A549 (cell line): ENCODE data around the gene RTCB. TPM values are rescaled to one million over a fixed set of nuclear protein-coding genes. Genes with fewer than 3 reads are reported as not detected.

Experiments
- ATAC-seq, 2 experiments: fragments of 200-7000 bp in 1 of 2; fragments of >200 bp in 1 of 2; cut with Nextera tagmentation in 1 of 2; cut with Tn5 transposase in 1 of 2; 3 replicates each; pipeline versions ENCODE4 v1.8.0 to v1.9.1; 2018 to 2020; ENCODE audit warnings: mild to moderate bottlenecking in 1 of 2, moderate library complexity in 1 of 2
- CTCF ChIA-PET: fragments of 300-600 bp; sonication (Branson Sonifier 250); formaldehyde crosslinking; extraction: SDS; loops from one replicate; lab custom pipeline; 2021; ENCODE audit warnings: antibody characterized with exemption, inconsistent platforms; lab: Yijun Ruan, JAX
- POLR2A ChIA-PET: fragments of 350-600 bp; formaldehyde crosslinking; extraction: SDS; loops from one replicate; lab custom pipeline; 2021; ENCODE audit warnings: antibody characterized with exemption, inconsistent platforms; lab: Yijun Ruan, JAX
- DNase-seq, 2 experiments: peaks; one replicate each; pipeline versions ENCODE4 v3.0.0 to v3.0.0-alpha.2; 2011 to 2016; ENCODE audit warnings: low read depth in 1 of 2, low spot score in 1 of 2
- FAIRE-seq: peaks from 2 replicates; lab custom pipeline; 2011; peaks lifted over from hg19 to GRCh38; lab: Jason Lieb, UNC
- H3K27ac ChIP-seq, 2 experiments: fragments of >200 bp; sonication (Bioruptor Twin); formaldehyde crosslinking; 3 replicates each; pipeline ENCODE4 v1.5.1; 2016 to 2017
- H3K4me1 ChIP-seq: fragments of >200 bp; sonication (Bioruptor Twin); formaldehyde crosslinking; 3 replicates; pipeline ENCODE4 v1.6.1; 2016
- H3K4me2 ChIP-seq: fragments of >200 bp; sonication (Bioruptor Twin); formaldehyde crosslinking; 3 replicates; pipeline ENCODE4 v1.6.1; 2016
- H3K4me3 ChIP-seq: fragments of >200 bp; sonication (Bioruptor Twin); formaldehyde crosslinking; 3 replicates; pipeline ENCODE4 v1.5.1; 2016
- H3K9me3 ChIP-seq: fragments of >200 bp; sonication (Bioruptor Twin); formaldehyde crosslinking; 3 replicates; pipeline ENCODE4 v1.6.1; 2016
- EHF ChIP-seq: fragments of 250-450 bp; sonication (Bioruptor Pico); IDR thresholded peaks from 2 replicates; pipeline ENCODE4 v1.5.0; 2020; ENCODE audit warnings: mild to moderate bottlenecking
- FOSL2 ChIP-seq, 2 experiments: fragments of 450-650 bp in 1 of 2; fragments of >200 bp in 1 of 2; sonication (Bioruptor Twin) in 1 of 2; formaldehyde crosslinking; IDR thresholded peaks; 2 replicates each; pipeline versions ENCODE4 v1.5.0 to v1.6.1; 2016 to 2020; ENCODE audit warnings: mild to moderate bottlenecking in 1 of 2, moderate library complexity in 1 of 2
- GATA3 ChIP-seq: IDR thresholded peaks from 2 replicates; pipeline ENCODE4 v1.6.1; 2012; ENCODE audit warnings: borderline replicate concordance
- HOXA7 ChIP-seq: fragments of 250-450 bp; sonication (Bioruptor Pico); IDR thresholded peaks from 2 replicates; pipeline ENCODE4 v1.5.0; 2020; ENCODE audit warnings: mild to moderate bottlenecking, moderate library complexity
- KDM5A ChIP-seq: fragments of 200-600 bp; sonication (generic); IDR thresholded peaks from 2 replicates; pipeline ENCODE4 v1.6.1; 2016; ENCODE audit warnings: antibody characterized with exemption, mild to moderate bottlenecking
- MAFK ChIP-seq: fragments of 450-650 bp; IDR thresholded peaks from 2 replicates; pipeline ENCODE4 v1.6.1; 2014; ENCODE audit not compliant: partially characterized antibody
- MAZ ChIP-seq: fragments of 150-350 bp; IDR thresholded peaks from 2 replicates; pipeline ENCODE4 v1.6.1; 2014; ENCODE audit warnings: antibody characterized with exemption, low read depth, low read length, borderline replicate concordance
- NFE2L2 ChIP-seq: fragments of 150-350 bp; conservative IDR thresholded peaks from 2 replicates; pipeline ENCODE4 v1.6.1; 2014; ENCODE audit warnings: low read length
- POLR2AphosphoS2 ChIP-seq: conservative IDR thresholded peaks from 2 replicates; pipeline ENCODE4 v1.6.1; 2012; ENCODE audit warnings: low read length, improper control_type of control experiment, inconsistent platforms
- RAD21 ChIP-seq, 2 experiments: fragments of >200 bp in 1 of 2; sonication (Bioruptor Twin) in 1 of 2; formaldehyde crosslinking in 1 of 2; IDR thresholded peaks in 1 of 2; conservative IDR thresholded peaks in 1 of 2; 2 replicates in 1 of 2; 3 replicates in 1 of 2; pipeline ENCODE4 v1.6.1; 2012 to 2018; ENCODE audit warnings: inconsistent platforms in 1 of 2
- SMC3 ChIP-seq: fragments of >200 bp; sonication (Bioruptor Twin); formaldehyde crosslinking; IDR thresholded peaks from 3 replicates; pipeline ENCODE4 v1.6.1; 2018; ENCODE audit warnings: inconsistent platforms
- ZC3H11A ChIP-seq: fragments of 450-650 bp; IDR thresholded peaks from 2 replicates; pipeline ENCODE4 v1.6.1; 2014; ENCODE audit warnings: antibody characterized with exemption, mild to moderate bottlenecking
- WGBS: methylation state at CpG from one replicate; pipeline ENCODE4 v1.1.6; 2017; ENCODE audit errors: missing lambda C conversion rate; 5-methylcytosine and 5-hydroxymethylcytosine counted together
- polyA plus RNA-seq, 4 experiments: library from polyadenylated mRNA; depleted of rRNA in 3 of 4; stranded (reverse); fragments of >200 nt; fragmentation: RNase III in 1 of 4; extraction: RNeasy Plus Mini Kit Qiagen cat#74134 plus additional on column Dnase treatment in 1 of 4; gene quantifications; 2 replicates in 3 of 4; 3 replicates in 1 of 4; pipeline ENCODE4 v1.2.3, GENCODE V29; 2011 to 2017
- TF ChIP-seq, protein P1 (sequence below): fragments of >200 bp; sonication (Bioruptor Twin); formaldehyde crosslinking; IDR thresholded peaks from 3 replicates; pipeline ENCODE4 v1.6.1; 2016
- TF ChIP-seq, protein P2 (sequence below): fragments of 200-600 bp; sonication (generic); IDR thresholded peaks from 2 replicates; pipeline ENCODE4 v1.6.1; 2016; ENCODE audit warnings: antibody characterized with exemption, mild to moderate bottlenecking, moderate library complexity
- TF ChIP-seq, protein P3 (sequence below): IDR thresholded peaks from 2 replicates; pipeline ENCODE4 v1.6.1; 2012; ENCODE audit warnings: low read depth, borderline replicate concordance
- TF ChIP-seq, protein P4 (sequence below): fragments of 150-350 bp; IDR thresholded peaks from 2 replicates; pipeline ENCODE4 v1.6.1; 2014; ENCODE audit warnings: low read depth, mild to moderate bottlenecking, low read length
- TF ChIP-seq, protein P5 (sequence below): fragments of >200 bp; sonication (Bioruptor Twin); formaldehyde crosslinking; IDR thresholded peaks from 3 replicates; pipeline ENCODE4 v1.5.1; 2016
- TF ChIP-seq, protein P6 (sequence below): fragments of >200 bp; sonication (Bioruptor Twin); formaldehyde crosslinking; IDR thresholded peaks from 2 replicates; pipeline ENCODE4 v1.6.1; 2016

Gene RTCB
- polyA plus RNA-seq, 2 of the 4 experiments (the other 2 are of a cell fraction), result 93.3 to 122 TPM

DNA sequence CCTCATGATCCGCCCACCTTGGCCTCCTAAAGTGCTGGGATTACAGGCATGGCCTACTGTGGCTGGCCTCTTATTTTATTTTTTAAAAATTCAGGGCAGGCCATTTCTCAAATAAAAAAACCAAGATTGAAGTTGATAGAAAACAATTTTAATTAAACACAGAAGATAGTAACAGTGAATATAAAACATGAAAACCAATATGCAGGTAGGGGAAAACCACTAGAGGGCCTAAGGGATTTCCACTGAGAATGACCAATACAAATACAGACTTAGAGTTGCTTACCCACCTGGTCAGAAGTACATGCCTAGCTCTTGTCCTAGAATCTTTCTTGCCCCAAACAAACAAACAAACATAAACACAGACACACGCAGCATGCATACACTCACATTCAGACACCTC, 1.7 kb upstream of the RTCB start:
- FAIRE-seq (no peak), DNase-seq (peak; percentile 10 to 18), ATAC-seq (peak in 1 of 2 experiments; percentile 47; a peak in 2 of 6 replicates)
- Histone ChIP-seq H3K27ac (no peak overlapping the region), H3K9me3 (no peaks in the 10 kb centered on the region), H3K4me1 (peaks cover 7% of the 10 kb centered on the region; the same call in 2 of the 3 replicates), H3K4me3 (no peak overlapping the region), H3K4me2 (no peak overlapping the region)
- ChIA-PET CTCF (interaction anchor here (0.6 to 3.4 kb wide), 5 partner anchors 11 to 60 kb away, joined by 3 to 12 read pairs (median 3); no protein-coding TSS in a partner anchor), POLR2A (no interaction called here)
- 86% methylated on average over 2 of the region's 2 CpGs for WGBS
- no peak for TF ChIP-seq EHF
- TF ChIP-seq, protein P1, sequence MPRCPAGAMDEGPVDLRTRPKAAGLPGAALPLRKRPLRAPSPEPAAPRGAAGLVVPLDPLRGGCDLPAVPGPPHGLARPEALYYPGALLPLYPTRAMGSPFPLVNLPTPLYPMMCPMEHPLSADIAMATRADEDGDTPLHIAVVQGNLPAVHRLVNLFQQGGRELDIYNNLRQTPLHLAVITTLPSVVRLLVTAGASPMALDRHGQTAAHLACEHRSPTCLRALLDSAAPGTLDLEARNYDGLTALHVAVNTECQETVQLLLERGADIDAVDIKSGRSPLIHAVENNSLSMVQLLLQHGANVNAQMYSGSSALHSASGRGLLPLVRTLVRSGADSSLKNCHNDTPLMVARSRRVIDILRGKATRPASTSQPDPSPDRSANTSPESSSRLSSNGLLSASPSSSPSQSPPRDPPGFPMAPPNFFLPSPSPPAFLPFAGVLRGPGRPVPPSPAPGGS, result no peak
- TF ChIP-seq, protein P2, sequence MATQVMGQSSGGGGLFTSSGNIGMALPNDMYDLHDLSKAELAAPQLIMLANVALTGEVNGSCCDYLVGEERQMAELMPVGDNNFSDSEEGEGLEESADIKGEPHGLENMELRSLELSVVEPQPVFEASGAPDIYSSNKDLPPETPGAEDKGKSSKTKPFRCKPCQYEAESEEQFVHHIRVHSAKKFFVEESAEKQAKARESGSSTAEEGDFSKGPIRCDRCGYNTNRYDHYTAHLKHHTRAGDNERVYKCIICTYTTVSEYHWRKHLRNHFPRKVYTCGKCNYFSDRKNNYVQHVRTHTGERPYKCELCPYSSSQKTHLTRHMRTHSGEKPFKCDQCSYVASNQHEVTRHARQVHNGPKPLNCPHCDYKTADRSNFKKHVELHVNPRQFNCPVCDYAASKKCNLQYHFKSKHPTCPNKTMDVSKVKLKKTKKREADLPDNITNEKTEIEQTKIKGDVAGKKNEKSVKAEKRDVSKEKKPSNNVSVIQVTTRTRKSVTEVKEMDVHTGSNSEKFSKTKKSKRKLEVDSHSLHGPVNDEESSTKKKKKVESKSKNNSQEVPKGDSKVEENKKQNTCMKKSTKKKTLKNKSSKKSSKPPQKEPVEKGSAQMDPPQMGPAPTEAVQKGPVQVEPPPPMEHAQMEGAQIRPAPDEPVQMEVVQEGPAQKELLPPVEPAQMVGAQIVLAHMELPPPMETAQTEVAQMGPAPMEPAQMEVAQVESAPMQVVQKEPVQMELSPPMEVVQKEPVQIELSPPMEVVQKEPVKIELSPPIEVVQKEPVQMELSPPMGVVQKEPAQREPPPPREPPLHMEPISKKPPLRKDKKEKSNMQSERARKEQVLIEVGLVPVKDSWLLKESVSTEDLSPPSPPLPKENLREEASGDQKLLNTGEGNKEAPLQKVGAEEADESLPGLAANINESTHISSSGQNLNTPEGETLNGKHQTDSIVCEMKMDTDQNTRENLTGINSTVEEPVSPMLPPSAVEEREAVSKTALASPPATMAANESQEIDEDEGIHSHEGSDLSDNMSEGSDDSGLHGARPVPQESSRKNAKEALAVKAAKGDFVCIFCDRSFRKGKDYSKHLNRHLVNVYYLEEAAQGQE, result no peak
- TF ChIP-seq, protein P3, sequence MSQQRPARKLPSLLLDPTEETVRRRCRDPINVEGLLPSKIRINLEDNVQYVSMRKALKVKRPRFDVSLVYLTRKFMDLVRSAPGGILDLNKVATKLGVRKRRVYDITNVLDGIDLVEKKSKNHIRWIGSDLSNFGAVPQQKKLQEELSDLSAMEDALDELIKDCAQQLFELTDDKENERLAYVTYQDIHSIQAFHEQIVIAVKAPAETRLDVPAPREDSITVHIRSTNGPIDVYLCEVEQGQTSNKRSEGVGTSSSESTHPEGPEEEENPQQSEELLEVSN, result no peak
- TF ChIP-seq HOXA7 (CRISPR knock-in tag), result no peak
- TF ChIP-seq RAD21 (conservative IDR thresholded peaks at IDR 0.05 in 1 of 2, IDR thresholded peaks at IDR 0.05 in 1 of 2), result peak in 1 of 2 experiments; percentile 21; a peak in 3 of 5 replicates
- TF ChIP-seq NFE2L2, result no peak
- TF ChIP-seq, protein P4, sequence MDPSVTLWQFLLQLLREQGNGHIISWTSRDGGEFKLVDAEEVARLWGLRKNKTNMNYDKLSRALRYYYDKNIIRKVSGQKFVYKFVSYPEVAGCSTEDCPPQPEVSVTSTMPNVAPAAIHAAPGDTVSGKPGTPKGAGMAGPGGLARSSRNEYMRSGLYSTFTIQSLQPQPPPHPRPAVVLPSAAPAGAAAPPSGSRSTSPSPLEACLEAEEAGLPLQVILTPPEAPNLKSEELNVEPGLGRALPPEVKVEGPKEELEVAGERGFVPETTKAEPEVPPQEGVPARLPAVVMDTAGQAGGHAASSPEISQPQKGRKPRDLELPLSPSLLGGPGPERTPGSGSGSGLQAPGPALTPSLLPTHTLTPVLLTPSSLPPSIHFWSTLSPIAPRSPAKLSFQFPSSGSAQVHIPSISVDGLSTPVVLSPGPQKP, result no peak
- TF ChIP-seq SMC3, result 0 out of 3 replicates have a peak, but pooled peaks have one; percentile 18
- TF ChIP-seq POLR2AphosphoS2, result no peak
- no peak for TF ChIP-seq MAZ
- TF ChIP-seq ZC3H11A, result no peak
- TF ChIP-seq, protein P5, sequence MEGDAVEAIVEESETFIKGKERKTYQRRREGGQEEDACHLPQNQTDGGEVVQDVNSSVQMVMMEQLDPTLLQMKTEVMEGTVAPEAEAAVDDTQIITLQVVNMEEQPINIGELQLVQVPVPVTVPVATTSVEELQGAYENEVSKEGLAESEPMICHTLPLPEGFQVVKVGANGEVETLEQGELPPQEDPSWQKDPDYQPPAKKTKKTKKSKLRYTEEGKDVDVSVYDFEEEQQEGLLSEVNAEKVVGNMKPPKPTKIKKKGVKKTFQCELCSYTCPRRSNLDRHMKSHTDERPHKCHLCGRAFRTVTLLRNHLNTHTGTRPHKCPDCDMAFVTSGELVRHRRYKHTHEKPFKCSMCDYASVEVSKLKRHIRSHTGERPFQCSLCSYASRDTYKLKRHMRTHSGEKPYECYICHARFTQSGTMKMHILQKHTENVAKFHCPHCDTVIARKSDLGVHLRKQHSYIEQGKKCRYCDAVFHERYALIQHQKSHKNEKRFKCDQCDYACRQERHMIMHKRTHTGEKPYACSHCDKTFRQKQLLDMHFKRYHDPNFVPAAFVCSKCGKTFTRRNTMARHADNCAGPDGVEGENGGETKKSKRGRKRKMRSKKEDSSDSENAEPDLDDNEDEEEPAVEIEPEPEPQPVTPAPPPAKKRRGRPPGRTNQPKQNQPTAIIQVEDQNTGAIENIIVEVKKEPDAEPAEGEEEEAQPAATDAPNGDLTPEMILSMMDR, result peak; percentile 29
- no peak for TF ChIP-seq GATA3
- TF ChIP-seq, protein P6, sequence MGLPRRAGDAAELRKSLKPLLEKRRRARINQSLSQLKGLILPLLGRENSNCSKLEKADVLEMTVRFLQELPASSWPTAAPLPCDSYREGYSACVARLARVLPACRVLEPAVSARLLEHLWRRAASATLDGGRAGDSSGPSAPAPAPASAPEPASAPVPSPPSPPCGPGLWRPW, result no peak
- TF ChIP-seq FOSL2 (IDR thresholded peaks at IDR 0.05), result no peak
- no peak for TF ChIP-seq FOSL2 (CRISPR knock-in tag; IDR thresholded peaks at IDR 0.05)
- TF ChIP-seq KDM5A, result no peak
- TF ChIP-seq MAFK, result no peak
